Ureter (tissue), 1 donor: Measurements from ENCODE around the gene SERPINB10. TPM values are rescaled to one million over a fixed set of nuclear protein-coding genes. Genes with fewer than 3 reads are reported as not detected.

Source experiments
- DNase-seq: peaks from one replicate; pipeline ENCODE4 v3.0.0-alpha.2; 2020; ENCODE audit warnings: low spot score
- total RNA-seq: library from RNA; stranded (reverse); gene quantifications from one replicate; pipeline ENCODE4 v1.2.4, GENCODE V29; 2023
- donor health status: DM: yes; HTN: yes; CAD: no.

Gene SERPINB10
- total RNA-seq, 1 donor from 2014 or later, result not detected

- DNase-seq, result no peak
These were observed 39.5 kb downstream of the SERPINB10 start for GRCh38 chr18:63947051-63947790.

GRCh38 chr18:63949068-63949737 is 41.4 kb downstream of the SERPINB10 start, which contains the start of gene HMSD:
HMSD (plus strand) TSS chr18:63949301; CDS start chr18:63953456, 4,155 bp downstream.
- no peak for DNase-seq

GRCh38 chr18:63951302-63951705 is 43.5 kb downstream of the SERPINB10 start:
- no peak for DNase-seq

GRCh38 chr18:63953811-63954210 is 46.1 kb downstream of the SERPINB10 start:
- no peak for DNase-seq

- DNase-seq, result no peak
These were observed 49.0 kb downstream of the SERPINB10 start for GRCh38 chr18:63956755-63957154.

- DNase-seq, result no peak
These were observed 53.1 kb downstream of the SERPINB10 start for GRCh38 chr18:63960891-63961290.

- no peak for DNase-seq
These were observed 53.8 kb downstream of the SERPINB10 start for GRCh38 chr18:63961435-63961980.

- DNase-seq, result no peak
These were observed 54.4 kb downstream of the SERPINB10 start for GRCh38 chr18:63962137-63962536.

- DNase-seq, result peak; percentile 64
These were observed 56.0 kb downstream of the SERPINB10 start for GRCh38 chr18:63963615-63964256.

- no peak for DNase-seq
These were observed 57.1 kb downstream of the SERPINB10 start for GRCh38 chr18:63964908-63965307.

GRCh38 chr18:63965716-63966330 is 58.1 kb downstream of the SERPINB10 start:
- no peak for DNase-seq

- DNase-seq, result peak; percentile 94
These were observed 62.4 kb downstream of the SERPINB10 start, which contains the start of gene SERPINB8 for GRCh38 chr18:63969942-63970808. SERPINB8 (plus strand) TSS chr18:63970081; CDS start chr18:63978309, 8,228 bp downstream.

GRCh38 chr18:63970809-63971205 is 63.0 kb downstream of the SERPINB10 start:
- peak; percentile 62 for DNase-seq

GRCh38 chr18:63971320-63972001 is 63.7 kb downstream of the SERPINB10 start:
- DNase-seq, result no peak

GRCh38 chr18:63972002-63972376 is 64.2 kb downstream of the SERPINB10 start:
- DNase-seq, result no peak

GRCh38 chr18:63974991-63975390 is 67.2 kb downstream of the SERPINB10 start:
- no peak for DNase-seq

GRCh38 chr18:63975628-63976027 is 67.9 kb downstream of the SERPINB10 start:
- DNase-seq, result no peak

GRCh38 chr18:63977040-63977439 is 69.3 kb downstream of the SERPINB10 start:
- no peak for DNase-seq

GRCh38 chr18:63979409-63979920 is 71.7 kb downstream of the SERPINB10 start:
- DNase-seq, result peak; percentile 68

GRCh38 chr18:63980027-63980426 is 72.3 kb downstream of the SERPINB10 start:
- no peak for DNase-seq
